GM23338 (cell line): Measurements from ENCODE around the gene KIF3B.

ENCODE experiments used
- CREB1 ChIP-seq: fragments of 250-450 bp; sonication (Bioruptor Pico); IDR thresholded peaks from 2 replicates; pipeline ENCODE4 v1.5.0; 2020; ENCODE audit warnings: low read depth, mild to moderate bottlenecking, moderate library complexity
- ETS1 ChIP-seq: IDR thresholded peaks from 2 replicates; pipeline ENCODE4 v1.6.1; 2016; ENCODE audit warnings: antibody characterized with exemption
- EZH2 ChIP-seq: fragments of 200-600 bp; sonication (generic); IDR thresholded peaks from one replicate; pipeline ENCODE4 v1.8.0; 2017; ENCODE audit warnings: antibody characterized with exemption, mild to moderate bottlenecking, low read depth; ENCODE audit not compliant: unreplicated experiment
- EZH2phosphoT487 ChIP-seq: fragments of 200-600 bp; sonication (generic); IDR thresholded peaks from one replicate; pipeline ENCODE4 v1.8.1; 2018; ENCODE audit warnings: antibody characterized with exemption; ENCODE audit not compliant: unreplicated experiment
- JUNB ChIP-seq: IDR thresholded peaks from one replicate; pipeline ENCODE4 v1.6.1; 2016; ENCODE audit warnings: antibody characterized with exemption; ENCODE audit not compliant: unreplicated experiment
- NANOG ChIP-seq: IDR thresholded peaks from 2 replicates; pipeline ENCODE4 v1.6.1; 2016; ENCODE audit warnings: antibody characterized with exemption, borderline replicate concordance
- POLR2AphosphoS5 ChIP-seq: IDR thresholded peaks from 2 replicates; pipeline ENCODE4 v1.6.1; 2016; ENCODE audit warnings: antibody characterized with exemption, low read depth
- REST ChIP-seq: IDR thresholded peaks from one replicate; pipeline ENCODE4 v1.6.1; 2018; ENCODE audit warnings: antibody characterized with exemption; ENCODE audit not compliant: unreplicated experiment
- ZNF114 ChIP-seq: fragments of 250-450 bp; sonication (Bioruptor Pico); IDR thresholded peaks from 2 replicates; pipeline ENCODE4 v1.5.0; 2020; ENCODE audit warnings: mild to moderate bottlenecking, moderate library complexity
- ZNF331 ChIP-seq: fragments of 250-450 bp; sonication (Bioruptor Pico); IDR thresholded peaks from 2 replicates; pipeline ENCODE4 v1.5.0; 2020; ENCODE audit warnings: low read depth, mild to moderate bottlenecking, moderate library complexity
- TF ChIP-seq, protein P1 (sequence below), 2 experiments: fragments of 200-600 bp in 1 of 2; sonication (generic) in 1 of 2; conservative IDR thresholded peaks; 2 replicates each; pipeline versions ENCODE4 v1.5.1 to v1.6.1; 2016 to 2017; ENCODE audit warnings: antibody characterized with exemption in 2 of 2, low read depth in 2 of 2, mild to moderate bottlenecking in 2 of 2, moderate library complexity in 1 of 2

DNA sequence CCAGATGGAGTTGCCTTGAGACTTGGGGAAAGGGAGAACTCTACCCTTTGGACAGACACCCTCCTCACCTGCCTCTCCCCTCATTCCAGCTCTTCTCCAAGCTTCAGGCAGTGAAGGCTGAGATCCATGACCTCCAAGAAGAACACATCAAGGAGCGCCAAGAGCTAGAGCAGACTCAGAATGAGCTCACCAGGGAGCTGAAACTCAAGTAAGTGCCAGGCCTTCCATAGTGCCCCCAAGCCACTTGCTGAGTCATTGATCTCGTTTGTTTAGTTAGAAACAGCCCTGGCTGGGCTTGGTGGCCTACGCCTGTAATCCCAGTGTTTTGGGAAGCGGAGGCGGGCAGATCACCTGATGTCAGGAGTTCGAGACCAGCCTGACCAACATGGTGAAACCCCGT is 39.2 kb downstream of the KIF3B start:
- TF ChIP-seq, protein P1, sequence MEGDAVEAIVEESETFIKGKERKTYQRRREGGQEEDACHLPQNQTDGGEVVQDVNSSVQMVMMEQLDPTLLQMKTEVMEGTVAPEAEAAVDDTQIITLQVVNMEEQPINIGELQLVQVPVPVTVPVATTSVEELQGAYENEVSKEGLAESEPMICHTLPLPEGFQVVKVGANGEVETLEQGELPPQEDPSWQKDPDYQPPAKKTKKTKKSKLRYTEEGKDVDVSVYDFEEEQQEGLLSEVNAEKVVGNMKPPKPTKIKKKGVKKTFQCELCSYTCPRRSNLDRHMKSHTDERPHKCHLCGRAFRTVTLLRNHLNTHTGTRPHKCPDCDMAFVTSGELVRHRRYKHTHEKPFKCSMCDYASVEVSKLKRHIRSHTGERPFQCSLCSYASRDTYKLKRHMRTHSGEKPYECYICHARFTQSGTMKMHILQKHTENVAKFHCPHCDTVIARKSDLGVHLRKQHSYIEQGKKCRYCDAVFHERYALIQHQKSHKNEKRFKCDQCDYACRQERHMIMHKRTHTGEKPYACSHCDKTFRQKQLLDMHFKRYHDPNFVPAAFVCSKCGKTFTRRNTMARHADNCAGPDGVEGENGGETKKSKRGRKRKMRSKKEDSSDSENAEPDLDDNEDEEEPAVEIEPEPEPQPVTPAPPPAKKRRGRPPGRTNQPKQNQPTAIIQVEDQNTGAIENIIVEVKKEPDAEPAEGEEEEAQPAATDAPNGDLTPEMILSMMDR (conservative IDR thresholded peaks at IDR 0.05; ENCODE audit: low read depth in 2 of 2) = no peak
- no peak for TF ChIP-seq JUNB
- TF ChIP-seq POLR2AphosphoS5 = no peak
- TF ChIP-seq CREB1 (CRISPR knock-in tag) = no peak
- TF ChIP-seq REST = no peak
- TF ChIP-seq EZH2 = no peak
- no peak for TF ChIP-seq NANOG
- no peak for TF ChIP-seq EZH2phosphoT487
- TF ChIP-seq ETS1 = no peak
- no peak for TF ChIP-seq ZNF114 (CRISPR knock-in tag)
- no peak for TF ChIP-seq ZNF331
